NB4 (cell line): ENCODE measurements around the gene DIP2C.

Experiments
- MAX ChIP-seq: IDR thresholded peaks from 2 replicates; pipeline ENCODE4 v1.6.1; 2011; ENCODE audit warnings: low read depth, low read length
- POLR2A ChIP-seq: IDR thresholded peaks from 2 replicates; pipeline ENCODE4 v1.6.1; 2011; ENCODE audit warnings: mild to moderate bottlenecking; ENCODE audit not compliant: insufficient read length; ENCODE audit errors: extremely low read depth
- TF ChIP-seq, protein P1 (sequence below): IDR thresholded peaks from one replicate; pipeline ENCODE4 v1.5.1; 2012; ENCODE audit warnings: low read depth, low read length

DNA sequence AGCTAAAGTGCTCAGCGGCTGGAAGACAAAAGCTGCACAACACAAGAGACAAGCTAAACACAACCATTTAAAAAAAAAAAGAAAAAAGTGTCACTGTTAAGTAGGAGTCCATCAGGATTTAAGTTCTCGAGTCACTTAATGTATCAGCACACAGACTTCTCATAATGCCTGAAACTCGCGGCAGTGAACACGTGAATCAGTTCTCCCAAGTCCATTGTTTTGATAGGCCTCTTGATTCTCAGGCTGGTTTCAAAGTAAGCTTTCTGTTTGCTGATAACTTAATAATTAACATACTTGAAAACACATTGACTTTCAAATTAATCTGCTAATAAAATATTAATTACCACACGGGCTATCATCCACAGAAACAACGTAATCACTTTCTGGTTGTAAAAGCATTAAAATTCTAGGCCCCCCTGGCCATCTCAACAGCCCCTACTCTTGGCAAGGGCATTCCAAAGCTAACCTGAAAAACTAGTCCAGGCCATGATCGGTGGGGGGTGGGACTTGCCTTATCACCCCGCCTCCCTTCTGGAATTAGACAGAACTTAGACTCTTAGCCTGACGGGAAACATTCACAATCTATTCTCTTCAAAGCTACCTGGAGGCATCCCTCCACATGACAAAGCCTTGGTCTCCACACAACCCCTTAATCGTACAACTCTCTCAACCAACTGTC lies 129.0 kb downstream of the DIP2C start:
- TF ChIP-seq POLR2A (no peak), MAX (no peak)
- TF ChIP-seq, protein P1, sequence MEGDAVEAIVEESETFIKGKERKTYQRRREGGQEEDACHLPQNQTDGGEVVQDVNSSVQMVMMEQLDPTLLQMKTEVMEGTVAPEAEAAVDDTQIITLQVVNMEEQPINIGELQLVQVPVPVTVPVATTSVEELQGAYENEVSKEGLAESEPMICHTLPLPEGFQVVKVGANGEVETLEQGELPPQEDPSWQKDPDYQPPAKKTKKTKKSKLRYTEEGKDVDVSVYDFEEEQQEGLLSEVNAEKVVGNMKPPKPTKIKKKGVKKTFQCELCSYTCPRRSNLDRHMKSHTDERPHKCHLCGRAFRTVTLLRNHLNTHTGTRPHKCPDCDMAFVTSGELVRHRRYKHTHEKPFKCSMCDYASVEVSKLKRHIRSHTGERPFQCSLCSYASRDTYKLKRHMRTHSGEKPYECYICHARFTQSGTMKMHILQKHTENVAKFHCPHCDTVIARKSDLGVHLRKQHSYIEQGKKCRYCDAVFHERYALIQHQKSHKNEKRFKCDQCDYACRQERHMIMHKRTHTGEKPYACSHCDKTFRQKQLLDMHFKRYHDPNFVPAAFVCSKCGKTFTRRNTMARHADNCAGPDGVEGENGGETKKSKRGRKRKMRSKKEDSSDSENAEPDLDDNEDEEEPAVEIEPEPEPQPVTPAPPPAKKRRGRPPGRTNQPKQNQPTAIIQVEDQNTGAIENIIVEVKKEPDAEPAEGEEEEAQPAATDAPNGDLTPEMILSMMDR, result no peak
